ENCODE data around the gene VPS16.

The VPS16 gene

DNA sequence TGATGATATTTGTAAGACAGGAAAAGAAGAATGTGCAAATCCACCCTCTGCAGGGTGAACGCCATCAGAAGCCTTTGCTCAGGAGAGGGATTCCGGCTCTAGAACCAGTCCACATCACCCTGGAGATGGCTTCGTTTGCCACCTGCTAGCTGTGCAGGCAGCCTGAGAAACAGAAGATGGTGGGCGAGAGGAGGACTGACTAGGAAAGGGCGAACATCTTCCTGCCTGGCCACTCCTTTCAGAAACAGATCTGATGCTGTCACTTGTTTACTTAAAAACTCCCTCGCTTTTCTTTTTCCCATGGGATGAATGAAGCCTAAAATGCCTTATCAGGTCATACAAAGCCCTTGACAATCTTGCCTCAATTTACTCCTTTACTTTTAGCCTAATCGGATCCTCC lies 33.9 kb downstream of the VPS16 start:
- H3K4me3 ChIP-seq (ENCODE audit: control insufficient read depth, low read depth, low read length) = peak overlapping the region; percentile 76
- TF ChIP-seq, protein P1, sequence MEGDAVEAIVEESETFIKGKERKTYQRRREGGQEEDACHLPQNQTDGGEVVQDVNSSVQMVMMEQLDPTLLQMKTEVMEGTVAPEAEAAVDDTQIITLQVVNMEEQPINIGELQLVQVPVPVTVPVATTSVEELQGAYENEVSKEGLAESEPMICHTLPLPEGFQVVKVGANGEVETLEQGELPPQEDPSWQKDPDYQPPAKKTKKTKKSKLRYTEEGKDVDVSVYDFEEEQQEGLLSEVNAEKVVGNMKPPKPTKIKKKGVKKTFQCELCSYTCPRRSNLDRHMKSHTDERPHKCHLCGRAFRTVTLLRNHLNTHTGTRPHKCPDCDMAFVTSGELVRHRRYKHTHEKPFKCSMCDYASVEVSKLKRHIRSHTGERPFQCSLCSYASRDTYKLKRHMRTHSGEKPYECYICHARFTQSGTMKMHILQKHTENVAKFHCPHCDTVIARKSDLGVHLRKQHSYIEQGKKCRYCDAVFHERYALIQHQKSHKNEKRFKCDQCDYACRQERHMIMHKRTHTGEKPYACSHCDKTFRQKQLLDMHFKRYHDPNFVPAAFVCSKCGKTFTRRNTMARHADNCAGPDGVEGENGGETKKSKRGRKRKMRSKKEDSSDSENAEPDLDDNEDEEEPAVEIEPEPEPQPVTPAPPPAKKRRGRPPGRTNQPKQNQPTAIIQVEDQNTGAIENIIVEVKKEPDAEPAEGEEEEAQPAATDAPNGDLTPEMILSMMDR (conservative IDR thresholded peaks at IDR 0.05; ENCODE audit: control insufficient read depth, insufficient read depth, low read depth, low read length) = no peak
- DNase-seq (ENCODE audit: low read depth) = peak; percentile 38

DNA sequence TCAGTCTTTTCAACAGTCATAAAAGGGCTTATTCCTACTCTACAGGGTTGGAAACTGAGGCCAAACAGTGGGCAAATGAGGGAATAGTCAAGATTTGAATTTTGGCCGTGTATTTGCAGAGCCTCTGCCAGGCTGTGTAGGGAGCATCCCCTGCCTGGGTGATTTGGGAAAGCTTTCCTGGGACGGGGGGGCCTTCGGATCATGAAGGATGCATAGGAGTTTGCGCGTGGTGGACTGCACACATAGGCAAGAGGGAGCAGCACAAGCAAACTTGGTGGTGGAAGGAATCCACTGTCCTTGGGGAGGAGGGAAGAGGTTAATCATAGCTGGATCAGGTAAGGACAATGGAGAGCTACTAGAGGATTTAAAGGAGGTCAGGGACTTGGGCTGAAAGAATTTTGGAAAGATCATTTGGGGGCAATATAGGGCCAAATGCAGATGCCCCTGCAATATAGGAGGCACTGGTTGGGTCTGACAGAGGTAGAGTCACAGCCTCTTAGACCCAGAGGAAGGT lies 35.2 kb downstream of the VPS16 start:
- no peak overlapping the region for H3K4me3 ChIP-seq (ENCODE audit: control insufficient read depth, low read depth, low read length)
- TF ChIP-seq, protein P1 (conservative IDR thresholded peaks at IDR 0.05; ENCODE audit: control insufficient read depth, insufficient read depth, low read depth, low read length) = no peak
- DNase-seq (ENCODE audit: low read depth) = no peak

DNA sequence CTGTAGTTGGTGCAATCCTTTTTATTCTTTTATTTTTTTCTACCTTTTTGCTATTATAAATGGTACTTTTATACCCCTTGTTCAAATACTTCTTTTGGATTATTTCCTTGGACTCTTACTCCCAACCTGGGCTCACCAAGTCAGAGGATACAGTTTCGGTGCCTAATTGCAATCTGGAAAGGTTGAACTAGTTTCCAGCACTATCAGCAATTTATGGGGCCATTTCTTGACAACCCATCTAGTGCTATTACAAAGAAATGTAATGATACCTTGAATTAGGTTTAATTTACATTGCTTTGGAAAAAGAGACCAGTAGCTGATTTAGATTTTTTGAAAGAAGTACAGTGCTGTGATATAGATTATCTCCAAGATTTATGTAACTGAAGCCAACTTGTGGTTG lies 38.0 kb downstream of the VPS16 start:
- TF ChIP-seq, protein P1 (conservative IDR thresholded peaks at IDR 0.05; ENCODE audit: control insufficient read depth, insufficient read depth, low read depth, low read length) = no peak
- DNase-seq (ENCODE audit: low read depth) = no peak
- H3K4me3 ChIP-seq (ENCODE audit: control insufficient read depth, low read depth, low read length) = no peak overlapping the region

DNA sequence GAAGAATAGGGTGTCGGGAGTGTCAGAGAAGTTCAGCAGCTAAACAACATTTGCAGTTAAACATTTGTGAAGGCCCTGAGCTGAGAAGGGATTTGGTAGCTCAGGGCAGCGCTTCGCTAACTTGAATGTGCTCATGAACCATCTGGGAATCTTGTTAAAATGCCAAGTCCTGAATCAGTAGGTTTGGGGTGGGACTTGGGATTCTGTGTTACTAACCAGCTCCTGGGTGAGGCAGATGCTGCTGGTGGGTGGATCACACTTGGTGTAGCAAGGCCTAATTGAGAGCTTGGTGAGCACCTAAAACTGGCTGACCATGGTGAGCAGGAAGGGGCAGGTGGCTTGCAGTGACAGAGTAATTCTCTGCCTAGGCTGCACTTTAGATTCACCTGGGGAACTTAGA lies 38.6 kb downstream of the VPS16 start:
- H3K4me3 ChIP-seq (ENCODE audit: control insufficient read depth, low read depth, low read length) = no peak overlapping the region
- DNase-seq (ENCODE audit: low read depth) = peak; percentile 95
- TF ChIP-seq, protein P1 (conservative IDR thresholded peaks at IDR 0.05; ENCODE audit: control insufficient read depth, insufficient read depth, low read depth, low read length) = no peak

DNA sequence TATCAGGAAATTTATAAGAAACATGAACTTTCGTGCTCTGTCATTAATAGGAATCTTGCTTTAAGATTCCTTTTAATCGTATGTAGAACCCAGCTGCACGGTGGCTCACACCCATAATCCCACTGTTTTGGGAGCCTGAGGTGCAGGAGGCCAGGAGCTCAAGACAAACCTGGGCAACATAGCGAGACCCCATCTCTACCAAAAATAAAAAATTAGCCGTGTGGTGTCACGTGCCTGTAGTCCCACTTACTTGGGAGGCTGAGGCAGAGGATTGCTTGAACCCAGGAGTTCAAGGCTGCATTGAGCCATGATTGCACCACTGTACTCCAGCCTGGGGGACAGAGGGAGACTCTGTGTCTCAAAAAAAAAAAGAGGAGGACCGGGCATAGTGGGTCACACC lies 40.1 kb downstream of the VPS16 start:
- TF ChIP-seq, protein P1 (conservative IDR thresholded peaks at IDR 0.05; ENCODE audit: control insufficient read depth, insufficient read depth, low read depth, low read length) = no peak
- H3K4me3 ChIP-seq (ENCODE audit: control insufficient read depth, low read depth, low read length) = no peak overlapping the region
- DNase-seq (ENCODE audit: low read depth) = no peak

DNA sequence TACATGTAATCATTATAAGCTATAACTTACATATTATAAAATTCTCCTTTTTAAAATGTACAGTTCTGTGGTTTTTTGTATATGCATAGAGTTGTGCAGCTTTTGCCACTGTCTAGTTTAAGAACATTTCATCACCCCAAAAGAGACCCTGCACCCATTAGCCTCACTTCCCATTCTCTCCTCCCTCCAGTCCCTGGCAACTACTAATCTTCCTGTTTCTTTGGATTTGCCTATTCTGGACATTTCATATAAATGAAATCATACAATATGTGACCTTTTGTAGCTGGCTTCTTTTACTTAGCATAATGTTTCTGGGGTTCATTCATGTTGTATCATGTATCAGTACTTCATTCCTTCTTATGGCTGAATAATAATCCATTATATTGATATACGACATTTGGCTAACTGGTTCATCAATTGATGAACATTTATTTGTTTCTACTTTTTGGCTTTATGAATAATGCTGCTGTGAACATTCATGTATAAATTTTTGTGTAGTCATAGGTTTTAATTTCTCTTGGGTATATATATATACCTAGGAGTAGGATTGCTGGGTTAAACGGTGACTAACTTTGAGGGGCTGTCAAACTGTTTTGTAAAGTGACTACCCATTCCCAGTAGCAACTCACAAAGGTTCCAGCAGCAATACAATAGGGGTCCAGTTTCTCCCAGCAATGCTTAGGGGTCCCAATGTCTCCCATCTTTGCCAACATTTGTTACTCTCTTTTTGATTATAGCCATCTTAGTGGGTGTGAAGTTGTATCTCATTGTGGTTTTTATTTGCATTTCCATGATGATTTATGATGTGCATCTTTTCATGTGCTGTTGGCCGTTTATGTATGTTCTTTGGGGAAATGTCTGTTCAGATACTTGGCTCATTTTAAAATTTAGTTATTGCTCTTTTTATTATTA lies 43.4 kb downstream of the VPS16 start:
- no peak for DNase-seq (ENCODE audit: low read depth)
- TF ChIP-seq, protein P1 (conservative IDR thresholded peaks at IDR 0.05; ENCODE audit: control insufficient read depth, insufficient read depth, low read depth, low read length) = no peak
- no peak overlapping the region for H3K4me3 ChIP-seq (ENCODE audit: control insufficient read depth, low read depth, low read length)

Measured in fibroblast of mammary gland (primary cell).